ENCODE results near the gene C17orf67.

- TF ChIP-seq CTCF (IDR thresholded peaks at IDR 0.05), result no peak
- no peak for TF ChIP-seq POLR2A (IDR thresholded peaks at IDR 0.05)
- TF ChIP-seq POLR2AphosphoS5 (IDR thresholded peaks at IDR 0.05), result no peak
- TF ChIP-seq EP300 (IDR thresholded peaks at IDR 0.05), result no peak
Observed at GRCh38 chr17:56851008-56851407, 17.3 kb upstream of the C17orf67 start.
